Keratinocyte (primary cell): ENCODE measurements around the gene DDX6. TPM values are rescaled to one million over a fixed set of nuclear protein-coding genes. Genes with fewer than 3 reads are reported as not detected.

Source experiments
- DNase-seq: peaks from one replicate; pipeline ENCODE4 v3.0.0-alpha.2; 2011; ENCODE audit warnings: low read depth, missing footprints, low spot score
- FAIRE-seq: peaks from 2 replicates; lab custom pipeline; 2011; peaks lifted over from hg19 to GRCh38; lab: Jason Lieb, UNC
- H2AFZ ChIP-seq: 2 replicates; pipeline ENCODE4 v1.6.0; 2012; ENCODE audit warnings: low read length, control low read depth, inconsistent platforms; ENCODE audit not compliant: control insufficient read depth
- H3K27ac ChIP-seq: 2 replicates; pipeline ENCODE4 v1.5.1; 2011; ENCODE audit warnings: low read length; ENCODE audit not compliant: control insufficient read depth, insufficient read depth
- H3K27me3 ChIP-seq: 3 replicates; pipeline ENCODE4 v1.6.0; 2011; ENCODE audit warnings: low read length; ENCODE audit not compliant: control insufficient read depth, insufficient read depth; ENCODE audit errors: extremely low read depth
- H3K36me3 ChIP-seq, 2 experiments: 2 replicates in 1 of 2; 3 replicates in 1 of 2; pipeline ENCODE4 v1.5.1; 2011; ENCODE audit warnings: low read length in 2 of 2, mild to moderate bottlenecking in 1 of 2; ENCODE audit not compliant: control insufficient read depth in 2 of 2, insufficient read depth in 2 of 2; ENCODE audit errors: extremely low read depth in 1 of 2
- H3K4me1 ChIP-seq: 3 replicates; pipeline ENCODE4 v1.5.1; 2011; ENCODE audit warnings: low read length; ENCODE audit not compliant: control insufficient read depth, insufficient read depth; ENCODE audit errors: extremely low read depth
- H3K4me2 ChIP-seq: 3 replicates; pipeline ENCODE4 v1.6.0; 2011; ENCODE audit warnings: low read depth, low read length; ENCODE audit not compliant: control insufficient read depth, insufficient read depth; ENCODE audit errors: extremely low read depth
- H3K4me3 ChIP-seq, 3 experiments: fragments of 200-600 bp in 1 of 3; sonication (generic) in 1 of 3; 2 replicates in 2 of 3; 3 replicates in 1 of 3; pipeline ENCODE4 v1.5.1; 2011 to 2016; ENCODE audit warnings: low read length in 3 of 3, mild to moderate bottlenecking in 3 of 3, control low read depth in 2 of 3, inconsistent platforms in 1 of 3, low read depth in 1 of 3, mixed read lengths in 1 of 3, mixed run types in 1 of 3, moderate library complexity in 1 of 3; ENCODE audit not compliant: control insufficient read depth in 2 of 3, insufficient read depth in 2 of 3; ENCODE audit errors: extremely low read depth in 1 of 3
- H3K79me2 ChIP-seq: 2 replicates; pipeline ENCODE4 v1.6.0; 2012; ENCODE audit warnings: low read length; ENCODE audit not compliant: control insufficient read depth, insufficient read depth
- H3K9ac ChIP-seq: 3 replicates; pipeline ENCODE4 v1.6.0; 2011; ENCODE audit warnings: low read length; ENCODE audit not compliant: control insufficient read depth, insufficient read depth; ENCODE audit errors: extremely low read depth
- H3K9me1 ChIP-seq: 3 replicates; pipeline ENCODE4 v1.6.0; 2011; ENCODE audit warnings: low read length; ENCODE audit not compliant: control insufficient read depth, insufficient read depth; ENCODE audit errors: extremely low read depth
- H3K9me3 ChIP-seq: 2 replicates; pipeline ENCODE4 v1.5.1; 2012; ENCODE audit warnings: low read depth, low read length; ENCODE audit not compliant: control insufficient read depth
- H4K20me1 ChIP-seq: 3 replicates; pipeline ENCODE4 v1.6.0; 2011; ENCODE audit warnings: low read length; ENCODE audit not compliant: control insufficient read depth, insufficient read depth; ENCODE audit errors: extremely low read depth
- EZH2 ChIP-seq: IDR thresholded peaks from one replicate; pipeline ENCODE4 v1.6.1; 2012; ENCODE audit warnings: inconsistent platforms, mild to moderate bottlenecking, low read length, moderate library complexity
- dilution Hi-C: fragments of 300-500 bp; cut with MboI; formaldehyde crosslinking; loops from one replicate; pipeline ENCODE4 v1.7.0; 2020; ENCODE audit warnings: low sequenced_read_pairs; ENCODE audit not compliant: extremely low pct_ligation_motif_present
- polyA plus RNA-seq, 5 experiments: library from polyadenylated mRNA; depleted of rRNA in 3 of 5; stranded (reverse) in 3 of 5; stranded (forward) in 1 of 5; unstranded in 1 of 5; fragments of >200 nt; gene quantifications; 1 replicate in 1 of 5; 2 replicates in 3 of 5; 3 replicates in 1 of 5; pipeline versions ENCODE4 v1.2.1 to v1.2.3, GENCODE V29; 2011 to 2012; ENCODE audit warnings: missing spikeins in 2 of 5, low read depth in 1 of 5, low replicate concordance in 1 of 5
- TF ChIP-seq, protein P1 (sequence below), 3 experiments: IDR thresholded peaks in 1 of 3; conservative IDR thresholded peaks in 1 of 3; optimal IDR thresholded peaks in 1 of 3; 2 replicates in 2 of 3; 3 replicates in 1 of 3; pipeline versions ENCODE3 to v1.5.1; 2011; ENCODE audit warnings: low read length in 3 of 3, mild to moderate bottlenecking in 3 of 3, moderate library complexity in 2 of 3, control low read depth in 1 of 3, inconsistent platforms in 1 of 3; ENCODE audit not compliant: insufficient read depth in 2 of 3; ENCODE audit errors: extremely low read depth in 1 of 3

The DDX6 gene
- polyA plus RNA-seq, 1 donor (not counting 4 experiments of a cell fraction or from before 2014, with no cell fraction given) = 58.0 TPM

DNA sequence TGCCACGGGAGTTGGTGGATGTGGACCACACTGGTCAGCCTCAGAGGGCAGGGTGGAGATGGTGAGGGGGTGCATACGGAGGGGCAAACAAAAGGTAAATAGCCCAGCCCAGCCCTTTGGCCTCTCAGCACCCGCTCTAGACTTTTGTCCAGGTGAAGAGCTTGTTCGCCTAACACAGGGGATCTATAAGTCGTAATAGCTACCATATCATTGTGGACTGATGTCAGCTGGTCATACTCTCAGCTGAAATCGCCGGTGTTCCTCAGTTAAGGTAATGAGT, 84.5 kb downstream of the DDX6 start:
- no peak overlapping the region for H3K4me3 ChIP-seq
- H3K9ac ChIP-seq = no peak overlapping the region
- no peak overlapping the region for H3K4me2 ChIP-seq
- H3K9me1 ChIP-seq = no peaks in the 10 kb centered on the region
- H4K20me1 ChIP-seq = no peaks in the 10 kb centered on the region
- H3K27me3 ChIP-seq = no peaks in the 10 kb centered on the region
- no peaks in the 10 kb centered on the region for H3K36me3 ChIP-seq
- H2AFZ ChIP-seq = no peak overlapping the region
- H3K79me2 ChIP-seq = no peaks in the 10 kb centered on the region
- no peaks in the 10 kb centered on the region for H3K9me3 ChIP-seq
- no peak for TF ChIP-seq EZH2
- TF ChIP-seq, protein P1, sequence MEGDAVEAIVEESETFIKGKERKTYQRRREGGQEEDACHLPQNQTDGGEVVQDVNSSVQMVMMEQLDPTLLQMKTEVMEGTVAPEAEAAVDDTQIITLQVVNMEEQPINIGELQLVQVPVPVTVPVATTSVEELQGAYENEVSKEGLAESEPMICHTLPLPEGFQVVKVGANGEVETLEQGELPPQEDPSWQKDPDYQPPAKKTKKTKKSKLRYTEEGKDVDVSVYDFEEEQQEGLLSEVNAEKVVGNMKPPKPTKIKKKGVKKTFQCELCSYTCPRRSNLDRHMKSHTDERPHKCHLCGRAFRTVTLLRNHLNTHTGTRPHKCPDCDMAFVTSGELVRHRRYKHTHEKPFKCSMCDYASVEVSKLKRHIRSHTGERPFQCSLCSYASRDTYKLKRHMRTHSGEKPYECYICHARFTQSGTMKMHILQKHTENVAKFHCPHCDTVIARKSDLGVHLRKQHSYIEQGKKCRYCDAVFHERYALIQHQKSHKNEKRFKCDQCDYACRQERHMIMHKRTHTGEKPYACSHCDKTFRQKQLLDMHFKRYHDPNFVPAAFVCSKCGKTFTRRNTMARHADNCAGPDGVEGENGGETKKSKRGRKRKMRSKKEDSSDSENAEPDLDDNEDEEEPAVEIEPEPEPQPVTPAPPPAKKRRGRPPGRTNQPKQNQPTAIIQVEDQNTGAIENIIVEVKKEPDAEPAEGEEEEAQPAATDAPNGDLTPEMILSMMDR (optimal IDR thresholded peaks at IDR 0.05 in 1 of 3, IDR thresholded peaks at IDR 0.05 in 1 of 3, conservative IDR thresholded peaks at IDR 0.05 in 1 of 3; ENCODE audit: extremely low read depth in 1 of 3, insufficient read depth in 2 of 3, low read length in 3 of 3) = no peak
- H3K27ac ChIP-seq = no peak overlapping the region
- dilution Hi-C loops = no loop called here
- DNase-seq (no peak), FAIRE-seq (no peak)
- peaks cover 3% of the 10 kb centered on the region for H3K4me1 ChIP-seq

DNA sequence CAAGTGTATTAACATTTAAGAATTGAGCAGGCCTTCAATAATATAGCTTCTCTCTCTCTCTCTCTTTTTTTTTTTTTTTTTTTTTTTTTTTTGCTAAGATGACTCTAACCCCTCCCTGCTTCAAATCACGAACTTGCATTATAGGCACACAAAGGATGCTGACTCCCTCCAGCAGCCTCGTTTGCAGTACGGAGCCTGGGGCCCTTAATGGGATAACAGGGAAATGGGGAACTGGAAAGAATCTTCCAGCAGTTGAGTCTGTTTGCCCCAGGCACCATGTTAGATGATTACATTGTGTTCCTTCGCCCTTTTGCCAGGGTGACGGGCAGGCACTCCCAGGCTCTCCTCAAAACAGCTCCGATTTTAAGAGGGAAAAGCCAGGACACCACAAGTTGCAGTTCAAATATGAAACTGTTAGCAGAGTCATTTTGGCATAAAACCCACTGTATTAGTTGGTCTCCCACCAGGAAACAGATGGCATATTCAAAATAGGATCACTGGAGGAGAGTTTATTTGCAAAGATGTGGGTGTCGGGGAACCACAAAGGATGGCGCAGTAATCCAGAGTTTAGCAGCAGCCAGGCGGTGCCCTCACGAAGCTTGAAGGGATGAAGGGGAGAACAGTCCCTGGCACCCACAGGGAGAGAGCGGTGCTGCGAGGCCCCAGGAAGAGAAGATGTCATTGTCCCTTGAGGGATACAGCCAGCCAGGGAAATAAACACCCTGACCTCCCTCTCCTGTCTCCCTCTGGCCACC, 85.0 kb downstream of the DDX6 start:
- DNase-seq = no peak
- Histone ChIP-seq H3K27ac (no peak overlapping the region), H2AFZ (no peak overlapping the region), H3K79me2 (no peaks in the 10 kb centered on the region), H3K9me3 (no peaks in the 10 kb centered on the region), H3K4me2 (no peak overlapping the region), H3K9me1 (no peaks in the 10 kb centered on the region), H3K9ac (no peak overlapping the region), H3K27me3 (no peaks in the 10 kb centered on the region), H3K4me1 (peaks cover 3% of the 10 kb centered on the region), H4K20me1 (no peaks in the 10 kb centered on the region), H3K36me3 (no peaks in the 10 kb centered on the region), H3K4me3 (no peak overlapping the region)
- no peak for FAIRE-seq
- TF ChIP-seq, protein P1 (optimal IDR thresholded peaks at IDR 0.05 in 1 of 3, IDR thresholded peaks at IDR 0.05 in 1 of 3, conservative IDR thresholded peaks at IDR 0.05 in 1 of 3; ENCODE audit: extremely low read depth in 1 of 3, insufficient read depth in 2 of 3, low read length in 3 of 3) = no peak
- no peak for TF ChIP-seq EZH2
- dilution Hi-C loops = no loop called here
